Bone marrow (tissue), 2 donors: Measurements from ENCODE around the gene ZRSR2.
"Not testable (repeated sequence)": the region's sequence is repeated elsewhere in the genome, so short reads cannot be mapped to it uniquely, and the experiment has no call there.

Experiments
- DNase-seq, 2 donors: peaks; one replicate each; lab custom pipeline; 2025; lab: John Stamatoyannopoulos, UW

ZRSR2 gene

GRCh38 chrX:15789979-15790768, at the start of gene ZRSR2:
Gene ZRSR2 (plus strand): TSS chrX:15790484. CDS start chrX:15790496, 12 bp downstream.
- peak; percentile 31 to 55 for DNase-seq

GRCh38 chrX:15744181-15744867, 46.0 kb upstream of the ZRSR2 start:
- DNase-seq: no peak

GRCh38 chrX:15745179-15745578, 45.1 kb upstream of the ZRSR2 start:
- DNase-seq: no peak

GRCh38 chrX:15746651-15747050, 43.6 kb upstream of the ZRSR2 start:
- DNase-seq: not testable (repeated sequence)

- DNase-seq: no peak
Observed at GRCh38 chrX:15747626-15748173, 42.6 kb upstream of the ZRSR2 start.

- DNase-seq: no peak
Observed at GRCh38 chrX:15748841-15749240, 41.4 kb upstream of the ZRSR2 start.

- peak in 1 of 2 donors; percentile 66 for DNase-seq
Observed at GRCh38 chrX:15749642-15750610, 40.4 kb upstream of the ZRSR2 start.

GRCh38 chrX:15750611-15751154, 39.6 kb upstream of the ZRSR2 start:
- no peak for DNase-seq

- peak in 1 of 2 donors; percentile 32 for DNase-seq
Observed at GRCh38 chrX:15751155-15751819, 39.0 kb upstream of the ZRSR2 start.

GRCh38 chrX:15755091-15755490, 35.2 kb upstream of the ZRSR2 start:
- no peak for DNase-seq

GRCh38 chrX:15758140-15758539, 32.1 kb upstream of the ZRSR2 start:
- no peak for DNase-seq

- DNase-seq: not testable (repeated sequence)
Observed at GRCh38 chrX:15759886-15760285, 30.4 kb upstream of the ZRSR2 start.

GRCh38 chrX:15761564-15762191, 28.6 kb upstream of the ZRSR2 start:
- peak in 1 of 2 donors; percentile 12 for DNase-seq

- no peak for DNase-seq
Observed at GRCh38 chrX:15769300-15769954, 20.9 kb upstream of the ZRSR2 start.

GRCh38 chrX:15781961-15782699, 8.2 kb upstream of the ZRSR2 start:
- peak in 1 of 2 donors; percentile 6 for DNase-seq

- DNase-seq: no peak
Observed at GRCh38 chrX:15785176-15785750, 5.0 kb upstream of the ZRSR2 start.

- no peak for DNase-seq
Observed at GRCh38 chrX:15786915-15787314, 3.4 kb upstream of the ZRSR2 start.

GRCh38 chrX:15790769-15791290, 546 bp downstream of the ZRSR2 start:
- no peak for DNase-seq

GRCh38 chrX:15797707-15798106, 7.4 kb downstream of the ZRSR2 start:
- DNase-seq: no peak
